Sigmoid colon (tissue), 3 donors: Measurements from ENCODE around the gene C1GALT1.

ENCODE experiments used
- POLR2A ChIP-seq, 2 donors: fragments of 450-650 bp; IDR thresholded peaks; one replicate each; pipeline ENCODE4 v1.6.1; 2016; ENCODE audit warnings: antibody characterized with exemption in 2 of 2, mild to moderate bottlenecking in 2 of 2, moderate library complexity in 2 of 2
- TF ChIP-seq, protein P1 (sequence below), 4 experiments: fragments of 450-650 bp in 3 of 4; fragments of 200-600 bp in 1 of 4; IDR thresholded peaks; one replicate each; pipeline ENCODE4 v1.5.1; 2016 to 2019; ENCODE audit warnings: antibody characterized with exemption in 4 of 4, mild to moderate bottlenecking in 3 of 4, moderate library complexity in 2 of 4

DNA sequence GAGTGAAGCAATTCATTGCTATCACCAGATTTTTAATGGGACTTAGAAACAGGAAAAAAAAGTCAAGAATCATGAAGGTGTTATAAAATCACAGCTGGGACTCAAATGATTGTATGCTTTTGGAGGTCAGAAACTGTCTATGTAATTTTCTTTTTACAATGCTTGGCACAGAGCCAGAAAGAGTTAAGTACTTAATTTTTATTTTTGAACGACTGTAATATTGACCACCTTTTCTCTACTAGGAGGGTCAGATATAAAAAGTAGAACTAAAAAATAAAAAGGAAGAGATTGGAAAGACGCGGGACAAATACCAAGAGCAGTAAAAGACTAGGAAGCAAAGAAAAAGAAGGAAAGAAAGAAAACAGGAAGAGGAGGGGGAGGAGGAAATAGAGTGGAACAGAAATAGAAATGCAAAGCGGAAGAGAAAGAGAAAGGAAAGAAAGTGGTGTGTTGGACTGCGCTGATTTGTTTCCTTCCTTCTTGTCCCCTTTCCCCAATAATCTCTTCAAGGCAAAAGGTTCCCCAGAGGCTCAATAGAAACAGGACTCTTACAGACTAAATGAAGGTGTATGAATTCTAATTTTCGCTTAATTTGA lies 23.2 kb upstream of the C1GALT1 start:
- TF ChIP-seq, protein P1, sequence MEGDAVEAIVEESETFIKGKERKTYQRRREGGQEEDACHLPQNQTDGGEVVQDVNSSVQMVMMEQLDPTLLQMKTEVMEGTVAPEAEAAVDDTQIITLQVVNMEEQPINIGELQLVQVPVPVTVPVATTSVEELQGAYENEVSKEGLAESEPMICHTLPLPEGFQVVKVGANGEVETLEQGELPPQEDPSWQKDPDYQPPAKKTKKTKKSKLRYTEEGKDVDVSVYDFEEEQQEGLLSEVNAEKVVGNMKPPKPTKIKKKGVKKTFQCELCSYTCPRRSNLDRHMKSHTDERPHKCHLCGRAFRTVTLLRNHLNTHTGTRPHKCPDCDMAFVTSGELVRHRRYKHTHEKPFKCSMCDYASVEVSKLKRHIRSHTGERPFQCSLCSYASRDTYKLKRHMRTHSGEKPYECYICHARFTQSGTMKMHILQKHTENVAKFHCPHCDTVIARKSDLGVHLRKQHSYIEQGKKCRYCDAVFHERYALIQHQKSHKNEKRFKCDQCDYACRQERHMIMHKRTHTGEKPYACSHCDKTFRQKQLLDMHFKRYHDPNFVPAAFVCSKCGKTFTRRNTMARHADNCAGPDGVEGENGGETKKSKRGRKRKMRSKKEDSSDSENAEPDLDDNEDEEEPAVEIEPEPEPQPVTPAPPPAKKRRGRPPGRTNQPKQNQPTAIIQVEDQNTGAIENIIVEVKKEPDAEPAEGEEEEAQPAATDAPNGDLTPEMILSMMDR (IDR thresholded peaks at IDR 0.05) = no peak
- TF ChIP-seq POLR2A (IDR thresholded peaks at IDR 0.05) = no peak
